ENCODE results near the gene COX18.

GRCh38 chr4:73087871-73088270, 18.4 kb upstream of the COX18 start:
- TF ChIP-seq CTCF (conservative IDR thresholded peaks at IDR 0.05; ENCODE audit: low read length) (no peak), EZH2phosphoT487 (IDR thresholded peaks at IDR 0.05; ENCODE audit: borderline replicate concordance, low read depth, low read length) (no peak)

All from OCI-LY7 (cell line).